Measurements from ENCODE around the gene FAM78A.

The FAM78A gene

DNA sequence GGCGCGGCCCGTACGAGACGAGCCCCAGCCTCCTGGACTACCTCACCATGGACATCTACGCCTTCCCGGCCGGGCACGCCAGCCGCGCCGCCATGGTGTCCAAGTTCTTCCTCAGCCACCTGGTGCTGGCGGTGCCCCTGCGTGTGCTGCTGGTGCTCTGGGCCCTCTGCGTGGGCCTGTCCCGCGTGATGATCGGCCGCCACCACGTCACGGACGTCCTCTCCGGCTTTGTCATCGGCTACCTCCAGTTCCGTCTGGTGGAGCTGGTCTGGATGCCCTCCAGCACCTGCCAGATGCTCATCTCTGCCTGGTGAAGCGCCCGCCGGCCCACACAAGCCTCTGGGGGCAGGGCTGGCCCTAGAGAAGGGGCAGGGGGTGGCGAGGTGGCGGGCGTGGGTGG is 31.7 kb upstream of the FAM78A start:
- TF ChIP-seq, protein P1, sequence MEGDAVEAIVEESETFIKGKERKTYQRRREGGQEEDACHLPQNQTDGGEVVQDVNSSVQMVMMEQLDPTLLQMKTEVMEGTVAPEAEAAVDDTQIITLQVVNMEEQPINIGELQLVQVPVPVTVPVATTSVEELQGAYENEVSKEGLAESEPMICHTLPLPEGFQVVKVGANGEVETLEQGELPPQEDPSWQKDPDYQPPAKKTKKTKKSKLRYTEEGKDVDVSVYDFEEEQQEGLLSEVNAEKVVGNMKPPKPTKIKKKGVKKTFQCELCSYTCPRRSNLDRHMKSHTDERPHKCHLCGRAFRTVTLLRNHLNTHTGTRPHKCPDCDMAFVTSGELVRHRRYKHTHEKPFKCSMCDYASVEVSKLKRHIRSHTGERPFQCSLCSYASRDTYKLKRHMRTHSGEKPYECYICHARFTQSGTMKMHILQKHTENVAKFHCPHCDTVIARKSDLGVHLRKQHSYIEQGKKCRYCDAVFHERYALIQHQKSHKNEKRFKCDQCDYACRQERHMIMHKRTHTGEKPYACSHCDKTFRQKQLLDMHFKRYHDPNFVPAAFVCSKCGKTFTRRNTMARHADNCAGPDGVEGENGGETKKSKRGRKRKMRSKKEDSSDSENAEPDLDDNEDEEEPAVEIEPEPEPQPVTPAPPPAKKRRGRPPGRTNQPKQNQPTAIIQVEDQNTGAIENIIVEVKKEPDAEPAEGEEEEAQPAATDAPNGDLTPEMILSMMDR (conservative IDR thresholded peaks at IDR 0.05) = no peak
- TF ChIP-seq ZFX (IDR thresholded peaks at IDR 0.05) = no peak
- no peak overlapping the region for H3K27ac ChIP-seq

DNA sequence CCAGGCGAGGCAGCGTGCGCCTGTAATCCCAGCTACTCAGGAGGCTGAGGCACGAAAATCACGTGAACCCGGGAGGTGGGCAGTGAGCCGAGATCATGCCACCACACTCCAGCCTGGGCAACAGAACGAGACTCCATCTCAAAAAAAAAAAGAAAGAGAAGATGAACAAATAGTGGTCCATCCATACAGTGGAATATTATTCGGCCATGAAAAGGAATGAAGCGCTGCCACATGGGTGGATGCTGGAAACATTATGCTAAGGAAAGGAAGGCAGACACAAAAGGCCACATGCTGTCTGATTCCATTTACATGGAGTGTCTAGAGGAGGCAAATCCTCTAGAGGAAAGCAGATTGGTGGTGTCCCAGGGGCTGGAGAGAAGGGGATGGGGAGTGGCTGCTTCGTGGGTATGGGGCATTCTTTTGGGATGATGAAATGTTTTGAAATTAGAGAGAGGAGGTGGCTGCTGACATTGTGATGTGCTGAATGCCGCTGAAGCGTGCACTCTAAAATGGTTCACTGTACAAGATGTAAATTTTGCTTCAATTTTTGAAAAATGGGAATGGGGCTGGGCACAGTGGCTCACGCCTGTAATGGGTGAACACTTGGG is 30.2 kb upstream of the FAM78A start:
- TF ChIP-seq, protein P1 (conservative IDR thresholded peaks at IDR 0.05) = no peak
- TF ChIP-seq ZFX (IDR thresholded peaks at IDR 0.05) = no peak
- H3K27ac ChIP-seq = no peak overlapping the region

DNA sequence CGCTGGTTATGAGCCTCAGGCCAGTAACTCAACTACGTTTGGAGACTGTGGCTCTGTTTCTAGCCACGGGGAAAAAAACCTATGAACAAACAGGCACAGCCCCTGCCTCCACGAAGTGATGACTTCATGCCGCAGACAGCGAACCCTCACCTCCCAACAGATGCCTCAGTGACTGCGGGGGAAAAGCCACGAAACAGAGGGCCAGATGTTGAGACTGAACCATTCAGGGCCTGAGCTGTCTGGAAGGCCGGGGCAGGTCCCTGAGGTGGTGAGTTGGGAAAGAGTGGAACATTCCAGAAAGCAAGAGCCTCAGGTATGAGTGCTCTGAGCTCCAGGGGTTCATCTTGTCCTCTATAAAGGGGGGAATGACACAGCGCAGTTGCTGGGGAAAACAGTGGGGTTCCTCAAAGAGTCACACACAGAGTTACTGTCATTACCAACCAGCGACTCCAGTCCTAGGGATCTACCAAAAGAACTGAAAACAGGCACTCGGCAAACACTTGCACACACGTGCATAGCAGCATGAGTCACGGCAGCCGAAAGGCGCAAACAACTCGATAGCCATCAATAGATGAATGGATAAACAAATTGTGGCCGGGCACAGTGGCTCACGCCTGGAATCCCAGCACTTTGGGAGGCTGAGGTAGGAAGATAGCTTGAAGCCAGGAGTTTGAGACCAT is 28.5 kb upstream of the FAM78A start:
- TF ChIP-seq, protein P1 (conservative IDR thresholded peaks at IDR 0.05) = no peak
- TF ChIP-seq ZFX (IDR thresholded peaks at IDR 0.05) = no peak

DNA sequence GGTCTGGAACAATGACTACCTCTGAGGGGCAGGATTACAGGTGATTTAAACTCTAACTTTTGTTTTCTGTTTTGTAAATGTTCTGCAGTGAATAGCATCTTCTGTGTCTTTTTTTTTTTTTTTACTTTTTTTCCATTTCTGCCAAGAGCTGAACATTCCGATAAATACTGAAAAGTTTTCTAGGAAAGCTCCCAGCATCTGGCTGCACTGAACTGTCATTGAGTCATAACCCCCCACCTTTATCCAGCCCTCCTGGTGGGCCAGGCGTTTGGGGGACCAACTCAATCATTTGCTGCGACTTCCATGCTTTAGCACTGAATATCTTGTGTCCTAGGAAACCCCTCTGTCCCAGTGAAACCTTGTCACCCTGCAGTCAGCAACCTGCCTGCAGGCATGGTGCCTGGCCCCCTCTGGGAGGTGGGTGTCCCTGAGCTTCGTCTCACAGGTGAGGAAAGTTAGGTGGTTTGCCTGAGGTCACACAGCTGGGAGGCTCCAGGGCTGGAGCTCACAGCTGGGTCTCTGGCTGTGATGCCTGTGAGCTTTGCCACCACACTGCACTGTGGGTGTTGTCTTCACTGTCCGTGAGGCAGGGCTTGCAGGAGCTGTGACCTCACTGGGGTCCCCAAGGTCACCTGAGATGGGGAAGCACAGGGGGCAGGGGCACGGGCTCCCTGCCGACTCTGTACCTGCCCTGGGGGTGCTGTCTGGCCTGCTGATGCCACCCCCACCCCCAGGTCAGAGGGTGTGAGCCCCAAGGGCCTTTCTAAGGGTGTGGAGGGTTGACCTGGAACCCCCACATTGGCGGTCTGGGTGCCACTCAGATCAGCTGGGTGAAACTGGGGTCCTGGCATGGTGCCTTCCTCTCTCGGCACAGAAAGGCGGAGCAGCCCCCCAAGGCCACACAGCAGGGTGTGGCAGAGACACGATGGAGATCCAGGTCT is 27.3 kb upstream of the FAM78A start:
- TF ChIP-seq ZFX (IDR thresholded peaks at IDR 0.05) = no peak

More for the DNA sequence above, 28.5 kb upstream of the FAM78A start:
- H3K27ac ChIP-seq = no peak overlapping the region

DNA sequence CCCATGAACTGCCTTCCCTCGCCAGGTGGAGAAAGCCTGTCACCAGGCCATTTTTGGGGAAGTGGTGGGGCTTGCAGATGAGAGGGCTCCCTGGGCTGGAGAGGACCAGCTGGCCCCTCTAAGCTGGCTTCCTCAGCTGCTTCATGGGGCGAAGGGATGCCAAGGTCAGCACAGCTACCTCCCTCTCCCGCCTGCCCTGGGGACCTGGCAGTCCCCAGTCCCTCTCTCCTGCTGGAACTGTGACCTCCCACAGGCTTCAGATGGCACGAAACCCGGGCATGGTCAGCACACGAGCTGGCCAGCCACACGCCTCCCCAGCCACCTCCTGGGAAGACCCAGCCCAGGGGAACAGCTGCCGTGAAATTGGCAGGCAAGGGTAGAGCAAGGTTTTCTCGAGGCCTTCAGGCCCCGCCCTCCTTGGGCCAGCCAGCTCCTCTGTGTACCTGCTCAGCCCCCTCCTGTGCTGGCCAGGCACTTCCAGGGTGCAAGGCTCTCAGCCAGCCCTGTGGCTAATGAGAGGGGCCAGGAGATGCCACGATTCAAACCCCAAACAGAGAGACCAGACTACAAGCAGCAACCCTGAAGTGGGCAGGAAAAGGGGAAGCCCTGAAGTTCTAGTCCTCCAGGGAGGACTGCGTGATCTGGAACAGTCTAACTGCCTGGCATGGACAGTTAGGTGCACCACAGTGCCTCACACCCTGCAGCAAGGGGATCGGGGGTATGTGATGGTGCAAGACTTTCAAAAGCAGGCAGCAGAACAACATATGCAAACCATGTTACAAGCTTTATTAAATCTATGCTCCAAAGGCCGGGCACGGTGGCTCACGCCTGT is 26.1 kb upstream of the FAM78A start:
- TF ChIP-seq, protein P1 (conservative IDR thresholded peaks at IDR 0.05) = no peak
- no peak for TF ChIP-seq ZFX (IDR thresholded peaks at IDR 0.05)
- H3K27ac ChIP-seq = no peak overlapping the region

More for the DNA sequence above, 27.3 kb upstream of the FAM78A start:
- H3K27ac ChIP-seq = no peak overlapping the region

DNA sequence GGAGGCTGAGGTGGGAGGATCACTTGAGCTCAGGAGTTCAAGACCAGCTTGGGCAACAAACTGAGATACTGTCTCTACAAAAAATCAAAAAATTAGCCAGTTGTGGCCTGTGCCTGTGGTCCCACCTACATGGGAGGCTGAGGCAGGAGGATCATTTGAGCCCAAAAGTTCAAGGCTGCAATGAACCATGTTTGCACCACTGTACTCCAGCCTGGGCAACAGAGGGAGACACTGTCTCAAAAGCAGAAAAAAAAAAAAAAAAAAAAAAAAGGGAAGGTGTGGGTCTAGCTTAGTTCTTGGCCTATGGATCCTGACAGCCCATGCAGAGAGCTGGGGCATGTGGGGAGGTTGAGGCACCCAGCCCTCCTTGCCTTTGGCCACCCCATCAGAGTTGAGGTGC is 24.1 kb upstream of the FAM78A start:
- no peak overlapping the region for H3K27ac ChIP-seq
- TF ChIP-seq, protein P1 (conservative IDR thresholded peaks at IDR 0.05) = no peak
- TF ChIP-seq ZFX (IDR thresholded peaks at IDR 0.05) = no peak

DNA sequence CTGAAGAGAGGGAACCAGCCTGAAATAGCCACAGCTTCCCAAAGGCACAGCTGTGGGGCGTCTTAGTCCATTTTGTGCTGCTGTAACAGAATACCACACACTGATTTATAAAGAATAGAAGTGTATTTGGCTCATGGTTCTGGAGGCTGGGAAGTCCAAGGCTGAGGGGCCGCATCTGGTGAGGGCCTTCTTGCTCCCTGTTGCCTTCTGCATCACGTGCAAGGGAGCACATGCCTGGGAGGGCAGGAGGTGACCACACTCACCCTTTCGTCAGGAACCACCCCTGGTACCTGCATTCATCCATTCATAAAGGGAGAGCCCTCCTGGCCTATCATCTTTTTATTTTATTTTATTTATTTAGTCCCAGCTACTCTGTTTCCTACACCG is 23.6 kb upstream of the FAM78A start:
- TF ChIP-seq, protein P1 (conservative IDR thresholded peaks at IDR 0.05) = no peak
- no peak for TF ChIP-seq ZFX (IDR thresholded peaks at IDR 0.05)
- no peak overlapping the region for H3K27ac ChIP-seq
